Fibroblast of lung (primary cell): Measurements from ENCODE around the gene SPON1. TPM values are rescaled to one million over a fixed set of nuclear protein-coding genes. Genes with fewer than 3 reads are reported as not detected.
A peak's percentile ranks its signal among the peaks of the same experiment; 100 is the strongest.

ENCODE experiments used
- DNase-seq, 2 donors: peaks; one replicate each; pipeline versions ENCODE4 v3.0.0 to v3.0.0-alpha.2; 2010; ENCODE audit warnings: low read depth in 2 of 2
- H2AFZ ChIP-seq: 2 replicates; pipeline ENCODE4 v1.5.1; 2012; ENCODE audit warnings: low read length, control low read depth, inconsistent platforms
- H3K27ac ChIP-seq: 2 replicates; pipeline ENCODE4 v1.5.1; 2011; ENCODE audit warnings: low read length, control low read depth; ENCODE audit not compliant: insufficient read depth
- H3K27me3 ChIP-seq: 2 replicates; pipeline ENCODE4 v1.5.1; 2011; ENCODE audit warnings: mild to moderate bottlenecking, low read length; ENCODE audit not compliant: control insufficient read depth, insufficient read depth
- H3K36me3 ChIP-seq: 2 replicates; pipeline ENCODE4 v1.5.1; 2011; ENCODE audit warnings: low read length; ENCODE audit not compliant: control insufficient read depth, insufficient read depth
- H3K4me1 ChIP-seq: 2 replicates; pipeline ENCODE4 v1.5.1; 2011; ENCODE audit warnings: low read length; ENCODE audit not compliant: control insufficient read depth, insufficient read depth; ENCODE audit errors: extremely low read depth
- H3K4me2 ChIP-seq: 2 replicates; pipeline ENCODE4 v1.5.1; 2011; ENCODE audit warnings: low read length, control low read depth; ENCODE audit not compliant: insufficient read depth; ENCODE audit errors: extremely low read depth
- H3K4me3 ChIP-seq, 4 experiments: fragments of 200-600 bp in 1 of 4; sonication (generic) in 1 of 4; replicated peaks in 1 of 4; 2 replicates each; pipeline ENCODE4 v1.5.1; 2011 to 2016; ENCODE audit warnings: low read length in 4 of 4, low read depth in 3 of 4, mild to moderate bottlenecking in 3 of 4, control low read depth in 2 of 4, inconsistent platforms in 1 of 4, mixed read lengths in 1 of 4; ENCODE audit not compliant: insufficient read depth in 1 of 4; ENCODE audit errors: control extremely low read depth in 1 of 4
- H3K79me2 ChIP-seq: 2 replicates; pipeline ENCODE4 v1.5.1; 2012; ENCODE audit warnings: mild to moderate bottlenecking, low read length, inconsistent platforms; ENCODE audit not compliant: control insufficient read depth, insufficient read depth
- H3K9ac ChIP-seq: 2 replicates; pipeline ENCODE4 v1.5.1; 2011; ENCODE audit warnings: mild to moderate bottlenecking, low read length, control low read depth; ENCODE audit not compliant: insufficient read depth
- H3K9me3 ChIP-seq: 2 replicates; pipeline ENCODE4 v1.5.1; 2012; ENCODE audit warnings: low read depth, low read length; ENCODE audit not compliant: control insufficient read depth, insufficient read depth
- H4K20me1 ChIP-seq: 2 replicates; pipeline ENCODE4 v1.5.1; 2011; ENCODE audit warnings: low read length; ENCODE audit not compliant: control insufficient read depth, insufficient read depth; ENCODE audit errors: extremely low read depth
- EZH2 ChIP-seq: IDR thresholded peaks from 2 replicates; pipeline ENCODE4 v1.5.1; 2012; ENCODE audit warnings: low read length, control low read depth, mild to moderate bottlenecking; ENCODE audit errors: missing control alignments
- polyA plus RNA-seq, 2 donors: library from polyadenylated mRNA; depleted of rRNA in 1 of 2; stranded (reverse) in 1 of 2; unstranded in 1 of 2; fragments of >200 nt; gene quantifications; 2 replicates each; pipeline ENCODE4 v1.2.1, GENCODE V29; 2011 to 2012; ENCODE audit warnings: missing spikeins in 1 of 2
- total RNA-seq: library from RNA; depleted of rRNA; stranded (reverse); fragments of >200 nt; gene quantifications from 2 replicates; pipeline ENCODE4 v1.2.1, GENCODE V29; 2014
- TF ChIP-seq, protein P1 (sequence below), 2 donors: IDR thresholded peaks in 1 of 2; conservative IDR thresholded peaks in 1 of 2; 1 replicate in 1 of 2; 2 replicates in 1 of 2; pipeline ENCODE4 v1.5.1; 2011 to 2012; ENCODE audit warnings: low read length in 2 of 2, control low read depth in 1 of 2, inconsistent platforms in 1 of 2, low read depth in 1 of 2, mild to moderate bottlenecking in 1 of 2

SPON1 gene
- total and polyA plus RNA-seq, 2 donors (not counting 1 experiment from before 2014, with no cell fraction given) = 0.45 to 3.5 TPM

DNA sequence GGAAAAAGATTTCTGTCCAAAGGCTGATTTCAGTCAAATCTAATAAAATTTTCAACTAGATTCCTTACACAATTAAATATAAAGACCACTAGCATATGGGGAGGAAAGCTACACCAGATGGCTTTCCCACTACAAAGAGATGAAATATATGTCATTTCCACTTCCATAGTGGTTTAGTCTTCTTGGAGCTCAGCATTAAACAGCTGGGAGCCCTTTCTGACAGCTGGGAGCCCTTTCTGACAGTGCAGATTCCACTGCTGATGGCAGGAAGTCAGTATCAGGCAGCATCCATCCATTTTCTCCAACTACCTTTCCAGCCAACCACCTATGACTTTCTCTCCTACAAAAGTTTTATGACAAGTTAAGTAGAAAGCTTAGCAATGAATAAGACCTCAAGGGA lies 218.6 kb downstream of the SPON1 start:
- Histone ChIP-seq H4K20me1 (no peaks in the 10 kb centered on the region), H3K4me1 (no peaks in the 10 kb centered on the region), H3K4me3 (no peak overlapping the region), H3K4me2 (no peak overlapping the region), H3K9me3 (no peaks in the 10 kb centered on the region), H3K36me3 (no peaks in the 10 kb centered on the region), H3K27ac (no peak overlapping the region), H3K27me3 (no peaks in the 10 kb centered on the region), H2AFZ (no peak overlapping the region), H3K9ac (no peak overlapping the region), H3K79me2 (no peaks in the 10 kb centered on the region)
- TF ChIP-seq, protein P1, sequence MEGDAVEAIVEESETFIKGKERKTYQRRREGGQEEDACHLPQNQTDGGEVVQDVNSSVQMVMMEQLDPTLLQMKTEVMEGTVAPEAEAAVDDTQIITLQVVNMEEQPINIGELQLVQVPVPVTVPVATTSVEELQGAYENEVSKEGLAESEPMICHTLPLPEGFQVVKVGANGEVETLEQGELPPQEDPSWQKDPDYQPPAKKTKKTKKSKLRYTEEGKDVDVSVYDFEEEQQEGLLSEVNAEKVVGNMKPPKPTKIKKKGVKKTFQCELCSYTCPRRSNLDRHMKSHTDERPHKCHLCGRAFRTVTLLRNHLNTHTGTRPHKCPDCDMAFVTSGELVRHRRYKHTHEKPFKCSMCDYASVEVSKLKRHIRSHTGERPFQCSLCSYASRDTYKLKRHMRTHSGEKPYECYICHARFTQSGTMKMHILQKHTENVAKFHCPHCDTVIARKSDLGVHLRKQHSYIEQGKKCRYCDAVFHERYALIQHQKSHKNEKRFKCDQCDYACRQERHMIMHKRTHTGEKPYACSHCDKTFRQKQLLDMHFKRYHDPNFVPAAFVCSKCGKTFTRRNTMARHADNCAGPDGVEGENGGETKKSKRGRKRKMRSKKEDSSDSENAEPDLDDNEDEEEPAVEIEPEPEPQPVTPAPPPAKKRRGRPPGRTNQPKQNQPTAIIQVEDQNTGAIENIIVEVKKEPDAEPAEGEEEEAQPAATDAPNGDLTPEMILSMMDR (conservative IDR thresholded peaks at IDR 0.05 in 1 of 2, IDR thresholded peaks at IDR 0.05 in 1 of 2; ENCODE audit: low read depth in 1 of 2, low read length in 2 of 2) = no peak
- TF ChIP-seq EZH2 = no peak
- DNase-seq = peak in 1 of 2 donors; percentile 48

DNA sequence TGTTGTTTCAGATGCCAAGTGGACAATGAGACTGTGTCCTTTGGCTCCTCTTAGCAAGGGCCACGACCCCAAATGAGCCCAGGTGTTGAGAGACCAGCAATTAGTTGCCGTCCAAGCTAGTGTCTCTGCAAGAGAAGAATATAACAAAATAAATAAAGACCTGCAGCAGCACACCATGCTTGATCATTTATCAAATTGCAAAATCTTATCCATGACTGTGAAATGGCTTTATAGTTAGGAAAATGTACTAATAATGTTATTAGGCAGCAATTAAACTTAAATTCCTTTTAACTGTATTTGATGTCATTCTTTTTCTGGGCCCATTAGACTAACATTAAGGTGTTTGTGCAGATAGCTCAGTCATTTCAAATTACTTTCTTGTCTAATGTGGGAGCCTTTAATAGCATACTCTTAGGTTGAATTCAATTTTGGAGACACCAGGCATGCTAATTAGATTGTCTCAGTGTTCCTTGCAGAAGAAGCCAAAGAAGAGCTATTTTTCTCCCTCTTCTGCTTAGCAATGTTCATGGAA lies 220.4 kb downstream of the SPON1 start:
- H2AFZ ChIP-seq = no peak overlapping the region
- no peaks in the 10 kb centered on the region for H3K4me1 ChIP-seq
- TF ChIP-seq, protein P1 (conservative IDR thresholded peaks at IDR 0.05 in 1 of 2, IDR thresholded peaks at IDR 0.05 in 1 of 2; ENCODE audit: low read depth in 1 of 2, low read length in 2 of 2) = no peak
- no peak for TF ChIP-seq EZH2
- H3K27ac ChIP-seq = no peak overlapping the region
- no peaks in the 10 kb centered on the region for H4K20me1 ChIP-seq
- no peaks in the 10 kb centered on the region for H3K27me3 ChIP-seq
- H3K36me3 ChIP-seq = no peaks in the 10 kb centered on the region
- no peak overlapping the region for H3K9ac ChIP-seq
- no peaks in the 10 kb centered on the region for H3K79me2 ChIP-seq
- DNase-seq = no peak
- H3K9me3 ChIP-seq = no peaks in the 10 kb centered on the region
- H3K4me2 ChIP-seq = no peak overlapping the region
- H3K4me3 ChIP-seq = no peak overlapping the region

DNA sequence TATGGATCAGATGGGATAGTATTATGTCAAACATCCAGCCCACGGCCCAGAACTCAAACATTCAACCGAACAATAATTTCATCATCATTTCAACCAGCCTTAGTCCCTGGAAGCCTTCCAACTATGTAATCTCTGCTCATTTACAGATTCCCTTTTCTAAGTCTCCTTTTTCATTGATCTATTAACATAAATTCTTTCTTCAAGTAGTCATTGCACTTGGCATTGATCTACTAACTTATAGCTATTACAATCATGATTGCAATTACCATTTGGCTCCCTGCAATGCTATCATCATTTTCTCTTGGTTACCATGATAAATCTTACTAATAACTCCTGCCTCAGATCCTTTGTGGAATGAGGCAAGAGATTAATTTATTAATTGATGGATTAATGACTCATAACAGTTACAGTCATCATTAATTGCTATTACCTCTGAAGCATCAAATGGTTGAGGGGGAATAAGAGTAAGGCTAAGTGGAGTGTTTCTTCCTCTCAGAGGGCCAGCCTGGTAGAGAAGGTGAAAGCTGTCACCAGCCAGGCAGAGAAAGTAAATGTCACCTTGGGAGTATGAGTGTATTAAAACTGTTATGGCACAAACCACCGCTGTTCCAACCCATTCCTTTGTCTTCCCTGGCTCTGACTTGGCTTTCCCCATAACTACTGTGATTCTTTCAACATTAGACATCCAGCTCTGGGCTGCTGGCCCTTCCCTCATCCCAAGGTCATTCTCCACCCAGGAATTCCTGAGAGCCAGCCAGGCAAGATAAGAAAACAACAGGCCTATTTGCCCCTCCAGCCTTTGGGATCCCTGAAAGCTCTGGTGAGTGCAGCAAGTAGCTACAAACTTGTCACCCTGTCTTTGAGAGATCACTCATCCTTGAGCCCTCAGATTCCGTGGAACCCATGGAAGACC lies 221.8 kb downstream of the SPON1 start:
- Histone ChIP-seq H3K4me1 (no peaks in the 10 kb centered on the region), H3K27me3 (no peaks in the 10 kb centered on the region), H3K36me3 (no peaks in the 10 kb centered on the region), H3K27ac (no peak overlapping the region), H3K9ac (no peak overlapping the region), H2AFZ (no peak overlapping the region), H3K9me3 (no peaks in the 10 kb centered on the region), H3K79me2 (no peaks in the 10 kb centered on the region), H3K4me2 (no peak overlapping the region), H4K20me1 (no peaks in the 10 kb centered on the region), H3K4me3 (no peak overlapping the region)
- TF ChIP-seq EZH2 = no peak
- TF ChIP-seq, protein P1 (conservative IDR thresholded peaks at IDR 0.05 in 1 of 2, IDR thresholded peaks at IDR 0.05 in 1 of 2; ENCODE audit: low read depth in 1 of 2, low read length in 2 of 2) = no peak
- DNase-seq = peak; percentile 14 to 18
